Suprapubic skin (tissue), 4 donors: ENCODE measurements around the gene IL3.

Experiments used
- CTCF ChIP-seq, 2 donors: fragments of 200-600 bp in 1 of 2; fragments of 450-650 bp in 1 of 2; sonication (generic) in 1 of 2; IDR thresholded peaks; one replicate each; pipeline ENCODE4 v1.5.1; 2016 to 2019; ENCODE audit warnings: antibody characterized with exemption in 2 of 2, mild to moderate bottlenecking in 1 of 2, moderate library complexity in 1 of 2
- EP300 ChIP-seq: sonication (generic); formaldehyde crosslinking; IDR thresholded peaks from one replicate; pipeline ENCODE4 v1.6.1; 2017; ENCODE audit warnings: antibody characterized with exemption
- POLR2A ChIP-seq, 2 donors: fragments of 450-650 bp; IDR thresholded peaks; one replicate each; pipeline ENCODE4 v1.6.1; 2017; ENCODE audit warnings: antibody characterized with exemption in 2 of 2, mild to moderate bottlenecking in 2 of 2, moderate library complexity in 2 of 2
- POLR2AphosphoS5 ChIP-seq, 3 donors: sonication (generic); formaldehyde crosslinking; IDR thresholded peaks; one replicate each; pipeline ENCODE4 v1.6.1; 2017; ENCODE audit warnings: antibody characterized with exemption in 3 of 3

- TF ChIP-seq CTCF (IDR thresholded peaks at IDR 0.05) (no peak), POLR2A (IDR thresholded peaks at IDR 0.05) (no peak), POLR2AphosphoS5 (IDR thresholded peaks at IDR 0.05) (no peak), EP300 (no peak)
These were observed 7.0 kb upstream of the IL3 start for GRCh38 chr5:132053483-132053882.
